HL-60 (cell line): ENCODE data around the gene CNTF.
A peak's percentile ranks its signal among the peaks of the same experiment; 100 is the strongest.

Experiments
- DNase-seq, 2 experiments: peaks; one replicate each; pipeline ENCODE4 v3.0.0-alpha.2; 2010 to 2020; ENCODE audit warnings: low read depth in 1 of 2, low spot score in 1 of 2
- H3K27ac ChIP-seq: fragments of 250-450 bp; sonication (Bioruptor Pico); replicated peaks from 2 replicates; pipeline ENCODE4 v1.5.1; 2020; ENCODE audit warnings: mild to moderate bottlenecking, moderate library complexity
- H3K27me3 ChIP-seq: fragments of 250-450 bp; sonication (Bioruptor Pico); 2 replicates; pipeline ENCODE4 v1.5.1; 2021; ENCODE audit warnings: mild to moderate bottlenecking, moderate library complexity; ENCODE audit not compliant: insufficient read depth, poor library complexity, severe bottlenecking
- H3K4me3 ChIP-seq: replicated peaks from 2 replicates; pipeline ENCODE4 v1.5.1; 2011; ENCODE audit warnings: mild to moderate bottlenecking, control low read depth, low read length; ENCODE audit not compliant: insufficient read depth
- CTCF ChIP-seq: IDR thresholded peaks from one replicate; pipeline ENCODE4 v1.5.1; 2011; ENCODE audit warnings: low read length, control low read depth, inconsistent platforms; ENCODE audit not compliant: insufficient read depth
- GABPA ChIP-seq: IDR thresholded peaks from 2 replicates; pipeline ENCODE4 v1.6.1; 2012; ENCODE audit warnings: low read depth
- POLR2AphosphoS5 ChIP-seq: IDR thresholded peaks from 2 replicates; pipeline ENCODE4 v1.6.1; 2012; ENCODE audit warnings: low read depth
- REST ChIP-seq: IDR thresholded peaks from 2 replicates; pipeline ENCODE4 v1.6.1; 2012; ENCODE audit warnings: low read depth; ENCODE audit not compliant: insufficient replicate concordance
- SPI1 ChIP-seq: IDR thresholded peaks from 2 replicates; pipeline ENCODE4 v1.6.1; 2012; ENCODE audit warnings: low read depth, mild to moderate bottlenecking, borderline replicate concordance

CNTF gene

GRCh38 chr11:58645854-58646253, 23.4 kb downstream of the CNTF start:
- DNase-seq: no peak
- Histone ChIP-seq H3K27ac (no peak overlapping the region), H3K4me3 (no peak overlapping the region), H3K27me3 (no peaks in the 10 kb centered on the region)
- TF ChIP-seq GABPA (no peak), REST (no peak), CTCF (no peak), SPI1 (no peak), POLR2AphosphoS5 (no peak)

- TF ChIP-seq GABPA: no peak
- peak; percentile 31; the same call in 1 of the 2 replicates for TF ChIP-seq SPI1
- TF ChIP-seq REST: no peak
- no peaks in the 10 kb centered on the region for H3K27me3 ChIP-seq
- peak in 1 of 2 experiments; percentile 45 for DNase-seq
- H3K27ac ChIP-seq: no peak overlapping the region
- H3K4me3 ChIP-seq: no peak overlapping the region
Measured at GRCh38 chr11:58647141-58647699, 24.8 kb downstream of the CNTF start.

- DNase-seq: no peak
- 0 out of 2 replicates have a peak overlapping the region, but pooled peaks have one; percentile 18 for H3K27ac ChIP-seq
Measured at GRCh38 chr11:58647866-58648265, 25.4 kb downstream of the CNTF start.

More at GRCh38 chr11:58647866-58648265, 25.4 kb downstream of the CNTF start:
- H3K27me3 ChIP-seq: no peaks in the 10 kb centered on the region
- TF ChIP-seq SPI1: no peak
- no peak for TF ChIP-seq GABPA
- no peak for TF ChIP-seq POLR2AphosphoS5
- TF ChIP-seq REST: no peak
- no peak for TF ChIP-seq CTCF
- H3K4me3 ChIP-seq: no peak overlapping the region
